HEK293T (cell line): ENCODE results near the gene PCDHA1.

ENCODE experiments used
- CTCF ChIA-PET: fragments of 350-600 bp; formaldehyde crosslinking; extraction: SDS; loops from one replicate; lab custom pipeline; 2021; ENCODE audit warnings: antibody characterized with exemption, inconsistent platforms; lab: Yijun Ruan, JAX
- POLR2A ChIA-PET: fragments of 350-600 bp; formaldehyde crosslinking; extraction: SDS; loops from one replicate; lab custom pipeline; 2020; ENCODE audit warnings: antibody characterized with exemption, inconsistent platforms; lab: Yijun Ruan, JAX
- DNase-seq: peaks from one replicate; pipeline ENCODE4 v3.0.0; 2012; ENCODE audit warnings: mixed read lengths; ENCODE audit errors: extremely low spot score
- ARNT ChIP-seq: fragments of 450-650 bp; IDR thresholded peaks from 2 replicates; pipeline ENCODE4 v1.6.1; 2017; ENCODE audit warnings: mild to moderate bottlenecking
- BHLHE40 ChIP-seq: fragments of 450-650 bp; IDR thresholded peaks from 2 replicates; pipeline ENCODE4 v1.6.1; 2016; ENCODE audit warnings: mild to moderate bottlenecking, moderate library complexity, borderline replicate concordance
- CTBP1 ChIP-seq: fragments of 450-650 bp; IDR thresholded peaks from 2 replicates; pipeline ENCODE4 v1.6.1; 2016; ENCODE audit warnings: borderline replicate concordance
- ELF4 ChIP-seq: fragments of 450-650 bp; IDR thresholded peaks from 2 replicates; pipeline ENCODE4 v1.6.1; 2017; ENCODE audit warnings: antibody characterized with exemption
- FOXA1 ChIP-seq: fragments of 450-650 bp; IDR thresholded peaks from 2 replicates; pipeline ENCODE4 v1.6.1; 2016; ENCODE audit warnings: mild to moderate bottlenecking
- FOXK2 ChIP-seq: fragments of 450-650 bp; IDR thresholded peaks from 2 replicates; pipeline ENCODE4 v1.6.1; 2016; ENCODE audit warnings: mild to moderate bottlenecking
- FOXM1 ChIP-seq: fragments of 450-650 bp; IDR thresholded peaks from 2 replicates; pipeline ENCODE4 v1.6.1; 2017; ENCODE audit warnings: mild to moderate bottlenecking, borderline replicate concordance
- HDGF ChIP-seq: fragments of 450-650 bp; IDR thresholded peaks from 2 replicates; pipeline ENCODE4 v1.6.1; 2017; ENCODE audit warnings: antibody characterized with exemption, borderline replicate concordance
- L3MBTL2 ChIP-seq: fragments of 450-650 bp; conservative IDR thresholded peaks from 2 replicates; pipeline ENCODE4 v1.6.1; 2016; ENCODE audit warnings: mild to moderate bottlenecking
- LEF1 ChIP-seq: fragments of 450-650 bp; IDR thresholded peaks from 2 replicates; pipeline ENCODE4 v1.6.1; 2017; ENCODE audit warnings: mild to moderate bottlenecking, borderline replicate concordance
- NFRKB ChIP-seq: fragments of 450-650 bp; IDR thresholded peaks from 2 replicates; pipeline ENCODE4 v1.6.1; 2016; ENCODE audit warnings: mild to moderate bottlenecking, moderate library complexity
- PKNOX1 ChIP-seq: fragments of 450-650 bp; IDR thresholded peaks from 2 replicates; pipeline ENCODE4 v1.6.1; 2016
- SP1 ChIP-seq: fragments of 450-650 bp; IDR thresholded peaks from 2 replicates; pipeline ENCODE4 v1.6.1; 2017
- SUZ12 ChIP-seq: fragments of 450-650 bp; IDR thresholded peaks from 2 replicates; pipeline ENCODE4 v1.6.1; 2016; ENCODE audit warnings: mild to moderate bottlenecking
- TARDBP ChIP-seq: fragments of 450-650 bp; IDR thresholded peaks from 2 replicates; pipeline ENCODE4 v1.6.1; 2016
- ZNF384 ChIP-seq: fragments of 450-650 bp; IDR thresholded peaks from 2 replicates; pipeline ENCODE4 v1.6.1; 2016

The PCDHA1 gene

DNA sequence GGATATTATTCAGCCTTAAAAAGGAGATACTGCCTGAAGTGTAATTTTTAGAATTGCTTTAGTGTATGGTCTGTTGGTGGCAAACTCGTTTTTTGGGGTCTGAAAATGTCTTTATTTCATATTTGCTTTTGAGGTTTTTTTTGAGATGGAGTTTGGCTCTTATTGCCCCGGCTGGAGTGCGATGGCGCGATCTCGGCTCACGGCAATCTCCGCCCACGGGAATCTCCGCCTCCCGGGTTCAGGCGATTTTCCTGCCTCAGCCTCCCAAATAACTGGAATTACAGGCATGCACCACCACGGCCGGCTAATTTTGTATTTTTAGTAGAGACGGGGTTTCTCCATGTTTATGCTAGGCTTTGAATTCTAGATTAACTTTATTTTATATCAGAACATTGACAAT lies 245.1 kb downstream of the PCDHA1 start:
- DNase-seq, result no peak
- ChIA-PET POLR2A (no interaction called here), CTCF (no interaction called here)
- no peak for TF ChIP-seq FOXM1
- TF ChIP-seq CTBP1, result no peak
- no peak for TF ChIP-seq FOXA1
- no peak for TF ChIP-seq FOXK2
- TF ChIP-seq ARNT, result no peak

DNA sequence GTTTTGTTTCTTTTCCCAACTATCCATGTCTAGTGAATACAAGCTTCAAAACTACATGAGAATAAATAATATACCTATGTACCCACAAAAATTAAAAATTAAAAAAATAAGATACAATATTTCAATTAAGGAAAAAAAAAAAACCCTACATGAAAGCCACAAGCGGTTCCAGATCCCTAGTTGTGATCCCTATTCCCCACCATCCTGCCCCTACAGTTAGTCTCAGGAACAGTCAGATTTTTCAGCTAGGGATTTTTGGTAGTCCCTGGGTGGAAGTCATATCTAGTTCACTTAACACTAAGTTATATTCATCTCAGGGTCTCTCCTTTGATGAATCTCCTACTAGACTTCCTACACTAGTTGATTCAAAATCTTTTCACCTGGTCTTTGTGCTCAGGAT lies 246.7 kb downstream of the PCDHA1 start:
- POLR2A ChIA-PET, result no interaction called here

GRCh38 chr5:141039061-141039460 lies 253.1 kb downstream of the PCDHA1 start:
- ChIA-PET POLR2A (interaction anchor here (0.9 to 1.3 kb wide), 2 partner anchors 73 to 113 kb away, joined by 4 to 11 read pairs; partner anchors contain the start of genes PCDHAC1 and PCDHAC2), CTCF (interaction anchor here (1.1 to 3.7 kb wide), 5 partner anchors 73 to 183 kb away, joined by 4 to 80 read pairs (median 15); partner anchors contain the start of genes PCDHA10, PCDHA11, PCDHAC1 and PCDHAC2)
- TF ChIP-seq PKNOX1 (no peak), FOXA1 (no peak), SP1 (no peak), ARNT (no peak), FOXK2 (no peak), FOXM1 (no peak), ELF4 (no peak), CTBP1 (no peak), TARDBP (no peak), ZNF384 (no peak), SUZ12 (no peak), NFRKB (no peak), LEF1 (no peak), BHLHE40 (no peak), L3MBTL2 (no peak), HDGF (no peak)
- DNase-seq, result no peak

More for the DNA sequence above, 246.7 kb downstream of the PCDHA1 start:
- TF ChIP-seq CTBP1 (no peak), TARDBP (no peak), HDGF (no peak), ARNT (no peak), FOXM1 (no peak), SP1 (no peak), NFRKB (no peak), FOXA1 (no peak), FOXK2 (no peak), BHLHE40 (no peak), ELF4 (no peak), ZNF384 (no peak), PKNOX1 (no peak), L3MBTL2 (no peak), LEF1 (no peak), SUZ12 (no peak)
- DNase-seq, result no peak
- CTCF ChIA-PET, result interaction anchor here (1.6 kb wide), 1 partner anchor 163 kb away, joined by 6 read pairs; the partner anchor contains the start of gene PCDHA11

DNA sequence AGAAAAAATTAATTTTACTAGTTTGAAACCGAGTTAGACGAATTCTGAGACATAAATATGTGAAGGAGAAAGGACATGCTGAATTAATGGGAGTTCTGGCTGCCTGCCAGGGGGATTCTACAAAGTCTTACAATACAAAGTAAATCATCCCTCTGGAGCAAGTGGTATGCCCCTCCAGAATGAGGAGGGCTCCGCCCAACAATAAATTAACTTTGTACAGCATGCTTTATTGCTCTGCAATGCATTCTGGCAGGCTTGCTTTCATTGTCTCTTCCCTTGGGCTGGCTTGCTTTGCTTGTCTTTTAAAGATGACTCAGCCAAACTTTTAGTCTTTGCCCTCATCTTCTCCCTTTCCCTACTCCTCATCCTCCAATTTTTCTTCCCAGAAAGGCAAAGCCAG lies 253.6 kb downstream of the PCDHA1 start:
- ChIA-PET POLR2A (interaction anchor here (0.6 to 2.2 kb wide), 10 partner anchors 28 to 198 kb away, joined by 3 to 33 read pairs (median 3); partner anchors contain the start of genes PCDHA10, PCDHA11, PCDHAC1 and PCDHAC2), CTCF (interaction anchor here (0.6 to 3.7 kb wide), 19 partner anchors 9 to 687 kb away, joined by 3 to 80 read pairs (median 4); partner anchors contain the start of genes PCDHA10, PCDHA11, PCDHAC1 and PCDHAC2)
- no peak for DNase-seq
- TF ChIP-seq FOXM1 (no peak), LEF1 (no peak), ELF4 (no peak), TARDBP (no peak), HDGF (no peak)

DNA sequence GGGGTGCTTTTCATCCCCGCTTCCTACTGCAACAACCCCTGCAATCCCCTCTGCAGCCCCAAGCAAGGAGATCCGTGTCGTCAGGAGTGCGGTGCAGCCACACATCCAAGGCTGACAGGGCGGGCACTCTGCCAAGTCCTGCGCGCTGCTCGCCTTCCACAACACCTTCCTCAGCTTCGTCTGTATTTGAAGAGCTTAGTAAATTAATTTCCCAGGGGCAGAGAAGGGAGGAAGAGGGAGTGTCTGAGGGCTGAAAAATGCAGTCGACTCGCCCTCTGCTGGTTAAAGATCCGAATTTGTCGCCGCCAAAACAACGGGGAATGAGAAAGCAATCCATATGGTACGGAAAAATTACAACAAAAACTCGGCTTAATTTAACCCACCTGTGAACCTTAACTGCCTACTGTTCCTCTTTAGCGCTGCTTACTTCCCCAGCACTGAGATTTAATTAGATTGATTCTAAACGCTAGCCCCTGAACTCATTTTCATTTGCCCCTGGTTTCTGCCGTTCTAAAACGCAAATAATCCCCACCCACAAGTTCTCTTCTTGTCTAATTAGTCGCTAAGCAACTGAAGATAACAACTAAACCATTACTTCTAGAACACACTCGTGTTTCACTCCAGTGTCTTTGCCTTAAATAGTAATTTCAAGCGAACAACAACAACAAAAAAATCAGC lies 254.3 kb downstream of the PCDHA1 start:
- CTCF ChIA-PET, result interaction anchor here (0.6 to 3.7 kb wide), 22 partner anchors 9 to 688 kb away, joined by 3 to 80 read pairs (median 4); partner anchors contain the start of genes PCDHA10, PCDHA11, PCDHA8 and PCDHAC1
- DNase-seq, result peak; percentile 16
- POLR2A ChIA-PET, result interaction anchor here (0.6 to 2.2 kb wide), 11 partner anchors 29 to 199 kb away, joined by 3 to 33 read pairs (median 3); partner anchors contain the start of genes PCDHA10, PCDHA11, PCDHAC1 and PCDHAC2

More for the DNA sequence above, 254.3 kb downstream of the PCDHA1 start:
- TF ChIP-seq ELF4, result no peak
- no peak for TF ChIP-seq PKNOX1
- no peak for TF ChIP-seq LEF1
- TF ChIP-seq HDGF, result no peak
- no peak for TF ChIP-seq FOXK2
